Measurements from ENCODE around the gene FDXR.
A peak's percentile ranks its signal among the peaks of the same experiment; 100 is the strongest.

The FDXR gene

GRCh38 chr17:74864866-74865395 is 7.9 kb downstream of the FDXR start:
- peak; percentile 94 for TF ChIP-seq CTCF (IDR thresholded peaks at IDR 0.05; ENCODE audit: low read depth, low read length, missing control alignments)
- no peak overlapping the region for H3K4me3 ChIP-seq (replicated peaks; ENCODE audit: low read depth, low read length)
- DNase-seq (ENCODE audit: extremely low read depth, low read depth), result peak; percentile 42

- DNase-seq (ENCODE audit: extremely low read depth, low read depth), result no peak
- TF ChIP-seq CTCF (IDR thresholded peaks at IDR 0.05; ENCODE audit: low read depth, low read length, missing control alignments), result no peak
- H3K4me3 ChIP-seq (replicated peaks; ENCODE audit: low read depth, low read length), result no peak overlapping the region
These were observed 8.4 kb downstream of the FDXR start for GRCh38 chr17:74864297-74864865.

DNA sequence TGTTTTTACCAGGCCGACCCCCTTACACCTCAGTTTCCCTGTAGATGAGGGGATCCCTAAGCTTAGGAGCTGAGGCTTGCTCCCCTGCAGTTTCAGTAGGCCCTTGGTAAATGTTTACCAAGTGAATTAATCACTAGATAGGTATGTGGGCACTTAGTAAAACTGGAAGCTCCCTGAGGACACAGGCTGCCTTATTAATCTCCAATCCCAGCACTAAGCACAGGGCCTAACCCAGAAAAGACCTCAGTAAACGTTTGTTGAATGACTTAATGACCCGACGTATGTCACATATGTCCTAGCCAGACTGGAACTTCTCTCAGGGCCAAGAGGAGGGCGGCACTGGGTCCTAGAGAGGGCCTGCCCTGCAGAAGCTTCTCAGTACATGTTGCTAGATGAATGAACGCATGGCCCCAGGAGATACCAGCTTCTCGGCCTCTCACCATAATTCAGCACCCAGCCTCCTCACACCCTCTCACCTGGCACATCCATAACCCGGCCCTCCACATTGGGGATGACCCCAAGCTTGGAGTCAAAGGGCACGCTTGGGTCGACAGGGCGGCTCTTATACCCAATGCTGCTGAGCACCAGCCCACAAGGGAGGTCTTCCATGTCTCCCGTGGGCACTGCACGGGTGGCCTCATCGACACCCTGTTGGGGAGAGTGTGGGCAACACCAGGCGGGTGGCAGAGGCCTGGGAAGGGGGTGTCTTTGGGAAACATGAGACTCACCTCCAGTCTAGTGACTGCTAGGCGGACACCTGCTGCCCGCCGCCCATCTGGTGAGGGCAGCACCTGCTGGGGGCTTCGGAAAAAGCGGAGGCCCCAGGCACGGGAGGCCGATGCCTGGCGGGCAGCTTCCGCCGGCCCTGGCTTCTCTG is 9.1 kb downstream of the FDXR start:
- H3K4me3 ChIP-seq (replicated peaks; ENCODE audit: low read depth, low read length), result no peak overlapping the region
- no peak for DNase-seq (ENCODE audit: extremely low read depth, low read depth)
- TF ChIP-seq CTCF (IDR thresholded peaks at IDR 0.05; ENCODE audit: low read depth, low read length, missing control alignments), result no peak

- no peak for DNase-seq (ENCODE audit: extremely low read depth, low read depth)
- no peak for TF ChIP-seq CTCF (IDR thresholded peaks at IDR 0.05; ENCODE audit: low read depth, low read length, missing control alignments)
- H3K4me3 ChIP-seq (replicated peaks; ENCODE audit: low read depth, low read length), result no peak overlapping the region
These were observed 9.9 kb downstream of the FDXR start for GRCh38 chr17:74862919-74863318.

DNA sequence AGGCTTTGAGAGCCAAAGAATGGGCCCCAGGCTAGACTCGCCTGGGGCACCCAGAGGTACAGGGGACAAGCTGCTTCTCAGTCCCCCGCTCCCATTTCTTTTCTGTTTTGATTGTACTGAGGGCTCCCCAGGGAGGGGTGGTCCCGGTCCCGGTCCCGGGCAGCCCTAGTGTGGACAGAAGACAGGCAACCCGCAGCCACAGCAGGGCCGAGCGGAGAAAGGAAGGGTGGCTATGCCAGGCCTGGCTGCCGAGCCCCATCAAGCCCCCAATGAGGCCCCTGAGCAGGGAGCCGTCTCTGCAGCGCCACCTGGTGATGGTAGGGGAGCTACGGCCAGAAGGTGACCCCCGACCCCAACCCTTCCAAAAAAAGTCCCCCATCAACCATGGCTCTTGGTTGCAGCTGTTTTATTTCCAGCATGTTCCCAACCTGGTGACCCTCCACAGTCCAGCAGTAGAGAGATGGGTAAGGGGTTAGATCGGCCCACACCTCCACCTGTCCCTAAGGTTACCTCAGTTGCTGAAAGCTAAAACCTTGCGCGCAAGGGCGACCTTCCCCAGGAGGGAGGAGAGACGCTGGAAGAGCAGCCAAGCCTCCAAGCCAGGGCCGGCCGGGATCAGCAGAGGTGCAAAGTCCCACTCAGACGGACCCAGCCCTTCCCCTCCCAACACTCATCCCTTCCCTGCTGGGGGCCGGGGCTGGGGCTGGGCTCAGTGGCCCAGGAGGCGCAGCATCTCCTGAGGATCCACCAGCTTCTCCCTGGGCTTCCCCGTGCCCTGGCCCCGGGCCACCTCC is 10.5 kb downstream of the FDXR start:
- DNase-seq (ENCODE audit: extremely low read depth, low read depth), result no peak
- peak; percentile 76 for TF ChIP-seq CTCF (IDR thresholded peaks at IDR 0.05; ENCODE audit: low read depth, low read length, missing control alignments)
- no peak overlapping the region for H3K4me3 ChIP-seq (replicated peaks; ENCODE audit: low read depth, low read length)

DNA sequence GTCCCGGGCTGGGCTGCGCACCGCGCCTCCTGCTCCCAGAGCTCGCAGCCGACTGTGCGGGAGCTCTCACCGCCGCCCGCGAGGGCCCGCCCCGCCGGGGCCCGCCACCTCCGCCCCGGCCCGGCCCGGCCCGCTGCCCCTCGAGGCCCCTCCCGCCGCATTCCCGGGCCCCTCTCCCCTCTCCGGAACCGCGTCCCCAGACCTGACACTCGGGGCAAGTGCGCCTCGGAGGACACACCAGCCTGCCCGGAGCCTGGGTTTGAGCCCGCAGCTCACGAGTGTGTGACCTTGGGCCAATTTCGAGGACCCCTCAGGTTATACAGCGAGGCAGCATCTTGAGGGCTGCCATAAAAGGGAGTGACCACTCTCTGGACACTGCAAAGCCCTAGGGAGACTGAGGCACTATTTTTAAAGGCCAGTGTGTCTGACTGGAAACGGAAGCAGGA is 11.1 kb downstream of the FDXR start:
- no peak for DNase-seq (ENCODE audit: extremely low read depth, low read depth)
- no peak overlapping the region for H3K4me3 ChIP-seq (replicated peaks; ENCODE audit: low read depth, low read length)
- no peak for TF ChIP-seq CTCF (IDR thresholded peaks at IDR 0.05; ENCODE audit: low read depth, low read length, missing control alignments)

Data from HFF-Myc (cell line).